ENCODE results near the gene FGF19. TPM values are rescaled to one million over a fixed set of nuclear protein-coding genes. Genes with fewer than 3 reads are reported as not detected.

Gene FGF19
- total and polyA plus RNA-seq, 8 donors: not detected

- 90 to 95% (median 92%) methylated on average over 10 to 12 of the region's 12 CpGs for WGBS, 5 donors
- intact Hi-C loops (cut with DNase I; ENCODE audit: low total_unique reads): no loop called here
- peaks cover 10 to 33% (median 30%) of the 10 kb centered on the region in 4 donors for H3K36me3 ChIP-seq
- no peaks in the 10 kb centered on the region for H3K9me3 ChIP-seq
- TF ChIP-seq POLR2A (IDR thresholded peaks at IDR 0.05) (no peak), POLR2AphosphoS5 (IDR thresholded peaks at IDR 0.05) (no peak), EP300 (IDR thresholded peaks at IDR 0.05) (no peak), CTCF (IDR thresholded peaks at IDR 0.05) (no peak)
- no peaks in the 10 kb centered on the region for H3K27me3 ChIP-seq
- no peak overlapping the region for H3K27ac ChIP-seq
- DNase-seq: no peak
- peaks cover 0 to 7% (median 6%) of the 10 kb centered on the region in 4 donors for H3K4me1 ChIP-seq
- no peak overlapping the region for H3K4me3 ChIP-seq
Measured at GRCh38 chr11:69659591-69659990, 44.2 kb downstream of the FGF19 start.

GRCh38 chr11:69658626-69659450 lies 45.0 kb downstream of the FGF19 start:
- Histone ChIP-seq H3K27ac (no peak overlapping the region), H3K4me3 (no peak overlapping the region), H3K4me1 (peaks cover 0 to 11% (median 8%) of the 10 kb centered on the region in 4 donors), H3K27me3 (no peaks in the 10 kb centered on the region), H3K36me3 (peaks cover 4 to 33% (median 27%) of the 10 kb centered on the region in 4 donors), H3K9me3 (no peaks in the 10 kb centered on the region)
- TF ChIP-seq CTCF (IDR thresholded peaks at IDR 0.05): no peak
- no peak for TF ChIP-seq POLR2AphosphoS5 (IDR thresholded peaks at IDR 0.05)
- TF ChIP-seq EP300 (IDR thresholded peaks at IDR 0.05): no peak
- no peak for TF ChIP-seq POLR2A (IDR thresholded peaks at IDR 0.05)
- 73 to 79% (median 74%) methylated on average over 15 to 18 of the region's 18 CpGs for WGBS, 5 donors
- intact Hi-C loops (cut with DNase I; ENCODE audit: low total_unique reads): no loop called here
- DNase-seq: no peak

- H3K36me3 ChIP-seq: peaks cover 0 to 33% (median 28%) of the 10 kb centered on the region in 4 donors
- no peaks in the 10 kb centered on the region for H3K9me3 ChIP-seq
- H3K27me3 ChIP-seq: no peaks in the 10 kb centered on the region
- no peak overlapping the region for H3K27ac ChIP-seq
- peak in 1 of 2 donors; percentile 54 for DNase-seq
- TF ChIP-seq CTCF (IDR thresholded peaks at IDR 0.05): no peak
- TF ChIP-seq EP300 (IDR thresholded peaks at IDR 0.05): no peak
- TF ChIP-seq POLR2A (IDR thresholded peaks at IDR 0.05): no peak
- TF ChIP-seq POLR2AphosphoS5 (IDR thresholded peaks at IDR 0.05): no peak
- H3K4me1 ChIP-seq: peaks cover 0 to 11% (median 8%) of the 10 kb centered on the region in 4 donors
- H3K4me3 ChIP-seq: no peak overlapping the region
- 46 to 64% (median 53%) methylated on average over 19 to 27 of the region's 27 CpGs for WGBS, 5 donors
- intact Hi-C loops (cut with DNase I; ENCODE audit: low total_unique reads): no loop called here
Measured at GRCh38 chr11:69657911-69658625, 45.8 kb downstream of the FGF19 start.

- DNase-seq: no peak
- H3K27ac ChIP-seq: no peak overlapping the region
- WGBS, 5 donors: 83 to 88% (median 86%) methylated on average over 14 of the region's 14 CpGs
- TF ChIP-seq EP300 (IDR thresholded peaks at IDR 0.05): no peak
- TF ChIP-seq POLR2A (IDR thresholded peaks at IDR 0.05): no peak
- TF ChIP-seq POLR2AphosphoS5 (IDR thresholded peaks at IDR 0.05): no peak
- no peak for TF ChIP-seq CTCF (IDR thresholded peaks at IDR 0.05)
- intact Hi-C loops (cut with DNase I; ENCODE audit: low total_unique reads): no loop called here
- no peak overlapping the region for H3K4me3 ChIP-seq
- H3K4me1 ChIP-seq: peaks cover 0 to 11% (median 8%) of the 10 kb centered on the region in 4 donors
- H3K9me3 ChIP-seq: no peaks in the 10 kb centered on the region
- H3K27me3 ChIP-seq: no peaks in the 10 kb centered on the region
- H3K36me3 ChIP-seq: peaks cover 0 to 37% (median 28%) of the 10 kb centered on the region in 4 donors
Measured at GRCh38 chr11:69657456-69657910, 46.3 kb downstream of the FGF19 start.
